HG03575 (cell line): ENCODE results near the gene ASTN1.

Source experiments
- ATAC-seq: cut with Tn5 transposase; IDR thresholded peaks from one replicate; pipeline ENCODE4 v1.9.1; 2021; ENCODE audit not compliant: unreplicated experiment, insufficient number of reproducible peaks, low FRiP score; ENCODE audit errors: extremely low read depth

Gene ASTN1

DNA sequence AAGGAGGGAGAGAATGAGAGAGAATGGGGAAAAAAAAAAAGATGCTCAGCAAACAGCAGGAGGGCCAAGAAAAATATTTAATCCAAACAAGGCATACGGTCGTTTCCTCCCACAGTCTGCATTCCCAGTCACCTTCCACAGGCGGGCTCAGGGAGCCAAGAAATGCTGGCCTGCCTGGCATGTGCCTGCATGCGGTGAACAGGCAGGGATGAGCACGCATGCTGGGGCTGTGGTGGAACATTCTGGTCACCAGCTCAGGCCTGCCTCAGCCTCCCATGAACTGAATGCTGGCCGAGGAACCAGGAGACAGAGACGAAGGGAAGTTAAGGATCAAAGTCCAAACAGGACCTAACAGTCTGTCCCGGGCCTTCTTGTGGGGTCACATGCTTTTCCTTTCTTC, 335.3 kb downstream of the ASTN1 start:
- ATAC-seq = no peak

GRCh38 chr1:176826265-176826664, 338.2 kb downstream of the ASTN1 start:
- no peak for ATAC-seq

- ATAC-seq = no peak
These were observed 344.0 kb downstream of the ASTN1 start for GRCh38 chr1:176820391-176821031.

DNA sequence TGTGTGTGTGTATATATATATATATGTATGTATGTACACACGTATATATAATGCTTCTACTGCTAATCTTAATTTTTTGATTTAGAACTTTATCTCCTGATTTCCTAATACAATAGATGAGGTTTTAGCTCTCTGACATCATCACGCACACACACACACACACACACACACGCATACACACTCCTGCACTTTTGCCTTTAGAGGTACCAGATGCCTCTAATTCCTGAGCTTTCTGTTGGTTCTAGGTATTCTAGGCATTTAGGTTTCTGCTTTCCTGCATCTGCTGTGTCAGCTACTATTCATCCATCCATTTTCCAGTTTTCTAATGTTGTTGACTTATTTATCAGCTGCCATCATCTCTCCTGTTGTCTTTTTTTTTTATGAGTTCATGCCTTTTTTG, 348.3 kb downstream of the ASTN1 start:
- no peak for ATAC-seq

DNA sequence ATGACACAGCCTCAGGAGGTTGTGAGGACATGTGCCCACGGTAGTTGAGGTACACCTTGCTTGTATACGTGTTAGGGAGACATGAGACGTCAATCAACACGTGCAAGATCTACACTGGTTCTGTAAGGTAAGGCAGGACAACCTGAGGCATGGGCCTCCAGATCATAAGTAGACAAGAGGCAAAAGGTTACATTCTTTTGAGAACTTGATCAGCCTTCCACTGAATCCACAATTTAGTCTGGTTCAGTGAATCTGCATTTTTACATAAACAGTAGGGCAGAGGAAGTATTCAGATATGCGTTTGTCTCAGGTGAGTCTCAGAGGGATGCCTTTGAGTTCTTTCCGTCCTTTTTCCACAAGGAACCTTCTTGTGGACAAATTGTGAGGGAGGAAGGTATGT, 348.9 kb downstream of the ASTN1 start:
- ATAC-seq = no peak

- no peak for ATAC-seq
These were observed 352.8 kb downstream of the ASTN1 start for GRCh38 chr1:176811511-176812288.

GRCh38 chr1:176809292-176809691, 355.2 kb downstream of the ASTN1 start:
- ATAC-seq = no peak
